ENCODE measurements around the gene TELO2.

- no peak for TF ChIP-seq CTCF (tag by site-specific recombination; IDR thresholded peaks at IDR 0.05)
- no peak for TF ChIP-seq ZNF707 (tag by site-specific recombination; IDR thresholded peaks at IDR 0.05)
- no peak for TF ChIP-seq ZBTB26 (tag by site-specific recombination; optimal IDR thresholded peaks at IDR 0.05)
- TF ChIP-seq TCF7L2 (IDR thresholded peaks at IDR 0.05; ENCODE audit: borderline replicate concordance, low read depth, low read length) = no peak
- TF ChIP-seq HOXC10 (CRISPR knock-in tag; IDR thresholded peaks at IDR 0.05) = no peak
- TF ChIP-seq ZNF513 (tag by site-specific recombination; IDR thresholded peaks at IDR 0.05) = no peak
- TF ChIP-seq MYNN (tag by site-specific recombination; IDR thresholded peaks at IDR 0.05; ENCODE audit: borderline replicate concordance) = no peak
- TF ChIP-seq FEZF1 (tag by site-specific recombination; IDR thresholded peaks at IDR 0.05) = no peak
- TF ChIP-seq YY1 (tag by site-specific recombination; IDR thresholded peaks at IDR 0.05) = no peak
- TF ChIP-seq ZBTB10 (tag by site-specific recombination; IDR thresholded peaks at IDR 0.05) = no peak
- TF ChIP-seq ZNF335 (tag by site-specific recombination; conservative IDR thresholded peaks at IDR 0.05) = no peak
- TF ChIP-seq ZNF416 (tag by site-specific recombination; IDR thresholded peaks at IDR 0.05) = no peak
Observed at GRCh38 chr16:1550069-1550468, 56.9 kb downstream of the TELO2 start.
